CD4-positive, CD25-positive, alpha-beta regulatory T cell (primary cell): ENCODE measurements around the gene DIP2C. TPM values are rescaled to one million over a fixed set of nuclear protein-coding genes. Genes with fewer than 3 reads are reported as not detected.
"Not testable (repeated sequence)": the region's sequence is repeated elsewhere in the genome, so short reads cannot be mapped to it uniquely, and the experiment has no call there.

Experiments
- ATAC-seq, 2 donors: fragments of 150-1000 bp; cut with Tn5 transposase; one replicate each; pipeline ENCODE4 v1.10.0; 2021; ENCODE audit warnings: low read depth in 2 of 2, moderate number of reproducible peaks in 2 of 2, moderate library complexity in 1 of 2
- DNase-seq, 3 donors: peaks; one replicate each; pipeline versions ENCODE4 v3.0.0 to v3.0.0-alpha.2; 2012 to 2022; ENCODE audit warnings: mixed read lengths in 1 of 3
- H3K27ac ChIP-seq: one replicate; pipeline ENCODE4 v1.7.0; 2013; ENCODE audit warnings: mild to moderate bottlenecking, low read length; ENCODE audit not compliant: insufficient read depth, poor library complexity, severe bottlenecking
- H3K27me3 ChIP-seq: one replicate; pipeline ENCODE4 v1.7.0; 2013; ENCODE audit warnings: low read length; ENCODE audit not compliant: control insufficient read depth, insufficient read depth
- H3K36me3 ChIP-seq: one replicate; pipeline ENCODE4 v1.7.0; 2013; ENCODE audit warnings: mild to moderate bottlenecking, low read length, moderate library complexity; ENCODE audit not compliant: control insufficient read depth, insufficient read depth
- H3K4me1 ChIP-seq: 2 replicates; pipeline ENCODE4 v1.7.0; 2013; ENCODE audit warnings: mild to moderate bottlenecking, low read length; ENCODE audit not compliant: insufficient read depth, control insufficient read depth, poor library complexity, severe bottlenecking
- H3K4me3 ChIP-seq: one replicate; pipeline ENCODE4 v1.7.0; 2013; ENCODE audit warnings: low read depth, mild to moderate bottlenecking, low read length, moderate library complexity
- H3K9me3 ChIP-seq, 2 experiments: 1 replicate in 1 of 2; 2 replicates in 1 of 2; pipeline ENCODE4 v1.7.0; 2013; ENCODE audit warnings: low read length in 2 of 2, mild to moderate bottlenecking in 1 of 2, moderate library complexity in 1 of 2; ENCODE audit not compliant: control insufficient read depth in 2 of 2
- H3K27ac Mint-ChIP-seq, 3 donors: one replicate each; pipeline ENCODE4 v1.8.0; 2020 to 2022; ENCODE audit warnings: mild to moderate bottlenecking in 3 of 3, mixed read lengths in 3 of 3, moderate library complexity in 2 of 3
- H3K27me3 Mint-ChIP-seq: one replicate; pipeline ENCODE4 v1.8.0; 2022; ENCODE audit warnings: mild to moderate bottlenecking, mixed read lengths
- H3K36me3 Mint-ChIP-seq: one replicate; pipeline ENCODE4 v1.8.0; 2020; ENCODE audit warnings: mixed read lengths
- H3K4me1 Mint-ChIP-seq, 4 donors: one replicate each; pipeline ENCODE4 v1.8.0; 2020 to 2022; ENCODE audit warnings: mixed read lengths in 4 of 4, mild to moderate bottlenecking in 1 of 4
- H3K4me3 Mint-ChIP-seq, 4 donors: one replicate each; pipeline ENCODE4 v1.8.0; 2020 to 2022; ENCODE audit warnings: mild to moderate bottlenecking in 4 of 4, mixed read lengths in 4 of 4, moderate library complexity in 3 of 4
- H3K9me3 Mint-ChIP-seq, 7 donors: one replicate each; pipeline ENCODE4 v1.8.0; 2020 to 2022; ENCODE audit warnings: mixed read lengths in 7 of 7, mild to moderate bottlenecking in 3 of 7, moderate library complexity in 2 of 7
- polyA plus RNA-seq, 4 donors: library from polyadenylated mRNA; unstranded; fragments of 300-500 nt; fragmentation: Illumina TruSeq; gene quantifications; one replicate each; pipeline ENCODE4 v1.2.3, GENCODE V29; 2021
- total RNA-seq: library from RNA; stranded (reverse); gene quantifications from one replicate; pipeline ENCODE4 v1.2.3, GENCODE V29; 2022

Gene DIP2C
- total and polyA plus RNA-seq, 5 donors from 2014 or later, result 0.47 to 4.1 (median 0.54) TPM

DNA sequence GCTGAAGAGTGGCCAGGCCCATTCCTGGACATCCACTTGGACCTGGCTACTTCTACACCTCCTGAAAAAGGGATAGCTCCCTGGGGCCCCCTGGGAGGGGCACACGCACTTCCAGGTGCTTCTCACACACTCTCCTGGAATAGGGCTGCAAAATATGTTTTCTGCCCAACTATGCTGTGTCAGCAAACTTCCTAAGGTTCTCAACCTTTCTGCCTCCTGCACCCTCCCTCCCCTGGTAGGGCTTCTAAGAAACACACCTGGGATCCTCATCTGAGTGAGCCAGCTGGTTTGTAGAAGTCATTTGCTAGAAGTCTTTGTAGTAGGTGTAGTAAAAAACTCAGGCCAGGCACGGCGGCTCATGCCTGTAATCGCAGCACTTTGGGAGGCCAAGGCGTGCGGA is 417.7 kb downstream of the DIP2C start:
- peaks cover 0 to 3% (median 0%) of the 10 kb centered on the region in 7 donors for H3K9me3 Mint-ChIP-seq
- Histone ChIP-seq H3K27me3 (no peaks in the 10 kb centered on the region), H3K36me3 (no peaks in the 10 kb centered on the region), H3K9me3 (no peaks in the 10 kb centered on the region), H3K4me3 (no peak overlapping the region), H3K27ac (no peak overlapping the region), H3K4me1 (no peaks in the 10 kb centered on the region)
- peaks cover 5% of the 10 kb centered on the region for H3K27me3 Mint-ChIP-seq
- H3K4me3 Mint-ChIP-seq, result no peak overlapping the region
- no peaks in the 10 kb centered on the region for H3K36me3 Mint-ChIP-seq
- no peak for DNase-seq
- H3K27ac Mint-ChIP-seq, result no peak overlapping the region
- H3K4me1 Mint-ChIP-seq, result no peaks in the 10 kb centered on the region
- no peak for ATAC-seq

- peaks cover 0 to 3% (median 0%) of the 10 kb centered on the region in 7 donors for H3K9me3 Mint-ChIP-seq
- Histone ChIP-seq H3K4me3 (no peak overlapping the region), H3K36me3 (no peaks in the 10 kb centered on the region), H3K27me3 (no peaks in the 10 kb centered on the region), H3K9me3 (no peaks in the 10 kb centered on the region), H3K27ac (no peak overlapping the region), H3K4me1 (no peaks in the 10 kb centered on the region)
- H3K27me3 Mint-ChIP-seq, result peaks cover 5% of the 10 kb centered on the region
- no peak overlapping the region for H3K27ac Mint-ChIP-seq
- no peak for ATAC-seq
- no peak overlapping the region for H3K4me3 Mint-ChIP-seq
- DNase-seq, result no peak
- H3K36me3 Mint-ChIP-seq, result no peaks in the 10 kb centered on the region
- H3K4me1 Mint-ChIP-seq, result no peaks in the 10 kb centered on the region
Observed at GRCh38 chr10:271201-271600, 418.3 kb downstream of the DIP2C start.

DNA sequence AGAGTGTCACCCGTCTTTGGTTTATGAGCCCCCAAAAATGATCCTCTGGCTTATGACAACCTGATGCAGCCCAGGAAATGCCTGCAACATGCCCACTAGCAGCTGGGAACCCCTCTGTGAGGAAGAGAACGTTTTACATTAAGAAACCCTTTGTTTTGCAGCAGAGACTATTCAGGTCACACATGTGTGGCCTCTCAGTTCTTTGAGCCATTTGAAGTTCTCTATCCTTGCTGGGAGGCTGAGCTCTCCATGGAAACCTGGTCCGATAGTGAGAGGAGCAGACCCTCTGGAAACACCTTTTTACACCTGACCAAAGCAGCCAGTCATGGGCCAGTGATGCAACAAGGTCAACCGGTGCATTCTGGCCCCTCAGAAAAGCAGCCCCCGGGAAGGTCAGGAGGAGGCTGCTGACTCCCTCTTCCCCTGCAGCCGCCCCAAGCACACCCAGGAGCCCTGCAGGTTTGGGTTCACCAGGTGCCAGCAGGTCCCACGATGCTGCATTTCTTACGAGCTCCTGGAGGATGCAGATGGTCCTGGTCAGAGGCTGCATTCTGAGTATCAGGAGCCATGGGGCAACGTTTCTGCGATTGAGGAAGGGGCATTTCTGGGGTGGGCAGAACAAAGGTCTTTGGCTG is 419.9 kb downstream of the DIP2C start:
- H3K36me3 Mint-ChIP-seq, result no peaks in the 10 kb centered on the region
- peaks cover 0 to 10% (median 2%) of the 10 kb centered on the region in 4 donors for H3K4me1 Mint-ChIP-seq
- H3K4me3 Mint-ChIP-seq, result no peak overlapping the region
- H3K27ac Mint-ChIP-seq, result no peak overlapping the region
- H3K27me3 Mint-ChIP-seq, result peaks cover 5% of the 10 kb centered on the region
- Histone ChIP-seq H3K9me3 (no peaks in the 10 kb centered on the region), H3K4me3 (no peak overlapping the region), H3K27me3 (no peaks in the 10 kb centered on the region), H3K36me3 (no peaks in the 10 kb centered on the region), H3K27ac (no peak overlapping the region), H3K4me1 (no peaks in the 10 kb centered on the region)
- DNase-seq (no peak), ATAC-seq (no peak)
- peaks cover 0 to 5% (median 0%) of the 10 kb centered on the region in 7 donors for H3K9me3 Mint-ChIP-seq

DNA sequence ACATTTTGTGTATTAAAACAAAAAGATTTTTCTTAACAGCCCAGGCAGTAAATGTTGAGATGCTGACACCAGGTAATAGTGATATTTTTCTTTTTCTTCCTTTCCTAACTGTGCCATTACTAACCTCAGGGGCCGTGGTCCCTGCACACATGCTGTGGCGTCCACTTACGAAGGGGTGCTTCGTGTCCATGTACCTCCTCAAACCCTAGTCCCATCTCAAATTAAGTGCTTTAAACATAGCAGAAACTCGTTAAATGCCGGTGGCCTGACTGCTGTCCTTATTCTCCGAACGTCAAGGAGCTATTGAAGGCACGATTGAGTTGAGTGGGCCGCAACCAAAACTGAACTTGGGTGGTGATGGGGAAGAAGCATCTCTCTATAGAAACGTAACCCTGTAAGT is 421.8 kb downstream of the DIP2C start:
- H3K9me3 Mint-ChIP-seq, result peaks cover 0 to 7% (median 0%) of the 10 kb centered on the region in 7 donors
- H3K4me3 Mint-ChIP-seq, result no peak overlapping the region
- H3K27me3 ChIP-seq, result no peaks in the 10 kb centered on the region
- no peak overlapping the region for H3K4me3 ChIP-seq
- H3K36me3 Mint-ChIP-seq, result no peaks in the 10 kb centered on the region
- H3K9me3 ChIP-seq, result no peaks in the 10 kb centered on the region
- ATAC-seq (no peak), DNase-seq (no peak)
- no peaks in the 10 kb centered on the region for H3K4me1 ChIP-seq
- no peaks in the 10 kb centered on the region for H3K36me3 ChIP-seq
- peaks cover 5% of the 10 kb centered on the region for H3K27me3 Mint-ChIP-seq
- H3K4me1 Mint-ChIP-seq, result peaks cover 0 to 10% (median 2%) of the 10 kb centered on the region in 4 donors
- no peak overlapping the region for H3K27ac ChIP-seq
- H3K27ac Mint-ChIP-seq, result no peak overlapping the region

GRCh38 chr10:266974-267425 is 422.5 kb downstream of the DIP2C start:
- Histone ChIP-seq H3K27me3 (no peaks in the 10 kb centered on the region), H3K4me1 (no peaks in the 10 kb centered on the region), H3K9me3 (no peaks in the 10 kb centered on the region), H3K4me3 (no peak overlapping the region), H3K27ac (no peak overlapping the region), H3K36me3 (no peaks in the 10 kb centered on the region)
- Mint-ChIP-seq H3K4me3 (no peak overlapping the region), H3K27me3 (peaks cover 5% of the 10 kb centered on the region), H3K27ac (no peak overlapping the region), H3K9me3 (peaks cover 0 to 7% (median 0%) of the 10 kb centered on the region in 7 donors), H3K4me1 (peaks cover 0 to 10% (median 2%) of the 10 kb centered on the region in 4 donors), H3K36me3 (no peaks in the 10 kb centered on the region)
- ATAC-seq, result no peak
- no peak for DNase-seq

DNA sequence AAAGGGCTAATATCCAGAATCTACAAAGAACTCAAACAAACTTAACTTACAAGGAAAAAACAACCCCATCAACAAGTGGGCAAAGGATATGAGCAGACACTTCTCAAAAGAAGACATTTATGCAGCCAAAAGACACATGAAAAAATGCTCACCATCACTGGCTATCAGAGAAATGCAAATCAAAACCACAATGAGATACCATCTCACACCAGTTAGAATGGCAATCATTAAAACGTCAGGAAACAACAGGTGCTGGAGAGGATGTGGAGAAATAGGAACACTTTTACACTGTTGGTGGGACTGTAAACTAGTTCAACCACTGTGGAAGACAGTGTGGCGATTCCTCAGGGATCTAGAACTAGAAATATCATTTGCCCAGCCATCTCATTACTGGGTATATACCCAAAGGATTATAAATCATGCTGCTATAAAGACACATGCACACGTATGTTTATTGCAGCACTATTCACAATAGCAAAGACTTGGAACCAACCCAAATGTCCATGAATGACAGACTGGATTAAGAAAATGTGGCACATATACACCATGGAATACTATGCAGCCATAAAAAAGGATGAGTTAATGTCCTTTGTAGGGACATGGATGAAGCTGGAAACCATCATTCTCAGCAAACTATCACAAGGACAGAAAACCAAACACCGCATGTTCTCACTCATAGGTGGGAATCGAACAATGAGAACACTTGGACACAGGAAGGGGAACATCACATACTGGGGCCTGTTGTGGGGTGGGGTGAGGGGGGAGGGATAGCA is 423.5 kb downstream of the DIP2C start:
- H3K27me3 Mint-ChIP-seq, H3K27ac ChIP-seq: not testable (repeated sequence)

DNA sequence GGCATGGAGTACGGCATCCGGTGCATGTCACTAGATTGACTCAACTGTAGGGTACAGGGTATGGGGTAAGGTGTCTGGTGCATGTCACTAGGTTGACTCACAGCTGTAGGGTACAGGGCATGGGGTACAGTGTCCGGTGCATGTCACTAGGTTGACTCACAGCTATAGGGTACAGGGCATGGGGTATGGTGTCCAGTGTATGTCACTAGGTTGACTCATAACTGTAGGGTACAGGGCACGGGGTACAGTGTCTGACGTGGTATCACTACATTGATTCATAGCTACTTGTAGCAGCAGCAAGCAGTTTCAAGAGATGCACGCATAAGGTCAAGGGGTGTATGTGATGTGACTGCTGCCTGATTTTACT is 424.4 kb downstream of the DIP2C start:
- not testable (repeated sequence) for H3K4me3 Mint-ChIP-seq, H3K27ac Mint-ChIP-seq, H3K27ac ChIP-seq, H3K27me3 ChIP-seq, H3K36me3 Mint-ChIP-seq, H3K4me1 ChIP-seq, ATAC-seq, H3K36me3 ChIP-seq, H3K4me3 ChIP-seq, H3K27me3 Mint-ChIP-seq, H3K9me3 ChIP-seq, H3K9me3 Mint-ChIP-seq
- peaks cover 0 to 10% (median 2%) of the 10 kb centered on the region in 4 donors for H3K4me1 Mint-ChIP-seq
- DNase-seq, result peak in 1 of 3 donors; percentile 7

More for the DNA sequence above, 423.5 kb downstream of the DIP2C start:
- not testable (repeated sequence) for ATAC-seq, DNase-seq, H3K36me3 ChIP-seq, H3K4me3 Mint-ChIP-seq, H3K4me3 ChIP-seq, H3K27ac Mint-ChIP-seq, H3K36me3 Mint-ChIP-seq, H3K9me3 Mint-ChIP-seq, H3K4me1 ChIP-seq, H3K9me3 ChIP-seq, H3K27me3 ChIP-seq
- H3K4me1 Mint-ChIP-seq, result peaks cover 0 to 10% (median 2%) of the 10 kb centered on the region in 4 donors
